CD4-positive, alpha-beta T cell (primary cell): ENCODE measurements around the gene TFF1. TPM values are rescaled to one million over a fixed set of nuclear protein-coding genes. Genes with fewer than 3 reads are reported as not detected.

Experiments used
- ATAC-seq: fragments of 200-7000 bp; cut with Tn5 transposase; one replicate; pipeline ENCODE4 v1.10.0; 2022; ENCODE audit warnings: mild to moderate bottlenecking; ENCODE audit not compliant: poor library complexity
- CTCF ChIA-PET: fragments of 350-600 bp; sonication (Branson Sonifier 250); formaldehyde crosslinking; loops from one replicate; lab custom pipeline; 2021; ENCODE audit warnings: antibody characterized with exemption, inconsistent platforms; lab: Charles Lee
- POLR2A ChIA-PET: fragments of 350-600 bp; sonication (Branson Sonifier 250); formaldehyde crosslinking; loops from one replicate; lab custom pipeline; 2021; ENCODE audit warnings: antibody characterized with exemption, inconsistent platforms; lab: Charles Lee
- DNase-seq, 14 experiments: peaks; one replicate each; pipeline ENCODE4 v3.0.0-alpha.2; 2013 to 2020; ENCODE audit warnings: mixed read lengths in 2 of 14
- H3K27ac ChIP-seq, 2 donors: one replicate each; pipeline versions ENCODE4 v1.5.1 to v1.7.0; 2013; ENCODE audit warnings: low read length in 2 of 2, low read depth in 1 of 2, mild to moderate bottlenecking in 1 of 2
- H3K27me3 ChIP-seq, 2 experiments: 1 replicate in 1 of 2; 2 replicates in 1 of 2; pipeline versions ENCODE4 v1.6.1 to v1.7.0; 2013; ENCODE audit warnings: low read length in 2 of 2, control low read depth in 1 of 2, mild to moderate bottlenecking in 1 of 2, moderate library complexity in 1 of 2; ENCODE audit not compliant: insufficient read depth in 2 of 2, control insufficient read depth in 1 of 2
- H3K36me3 ChIP-seq: one replicate; pipeline ENCODE4 v1.6.1; 2013; ENCODE audit warnings: low read length, control low read depth; ENCODE audit not compliant: insufficient read depth
- H3K4me1 ChIP-seq: one replicate; pipeline ENCODE4 v1.6.1; 2013; ENCODE audit warnings: low read length, control low read depth; ENCODE audit not compliant: insufficient read depth
- H3K4me3 ChIP-seq: one replicate; pipeline ENCODE4 v1.5.1; 2013; ENCODE audit warnings: mild to moderate bottlenecking, low read length, moderate library complexity
- H3K9me3 ChIP-seq, 2 experiments: 1 replicate in 1 of 2; 2 replicates in 1 of 2; pipeline versions ENCODE4 v1.6.1 to v1.7.0; 2013; ENCODE audit warnings: low read length in 2 of 2, mild to moderate bottlenecking in 2 of 2, control low read depth in 1 of 2, moderate library complexity in 1 of 2; ENCODE audit not compliant: control insufficient read depth in 1 of 2, insufficient read depth in 1 of 2
- H3K27ac Mint-ChIP-seq: one replicate; pipeline ENCODE4 v1.8.0; 2020; ENCODE audit warnings: mixed read lengths
- H3K27me3 Mint-ChIP-seq: one replicate; pipeline ENCODE4 v1.8.0; 2021; ENCODE audit warnings: mixed read lengths
- H3K36me3 Mint-ChIP-seq: one replicate; pipeline ENCODE4 v1.8.0; 2021; ENCODE audit warnings: low read depth, mixed read lengths
- H3K4me1 Mint-ChIP-seq: one replicate; pipeline ENCODE4 v1.8.0; 2021; ENCODE audit warnings: low read depth, mixed read lengths
- H3K4me3 Mint-ChIP-seq: one replicate; pipeline ENCODE4 v1.8.0; 2020; ENCODE audit warnings: mild to moderate bottlenecking, mixed read lengths
- H3K9me3 Mint-ChIP-seq: one replicate; pipeline ENCODE4 v1.8.0; 2020; ENCODE audit warnings: mixed read lengths
- CTCF ChIP-seq: fragments of 200-600 bp; IDR thresholded peaks from one replicate; pipeline ENCODE4 v1.8.0; 2022; ENCODE audit warnings: antibody characterized with exemption, mild to moderate bottlenecking
- intact Hi-C, 2 experiments: fragments of 100-400 bp; cut with DNase I in 1 of 2; cut with micrococcal nuclease in 1 of 2; formaldehyde crosslinking; loops; one replicate each; pipeline versions ENCODE4 v1.15.1 to v1.9.0; 2023 to 2025; cut with DNase I, micrococcal nuclease
- total RNA-seq, 174 experiments: library from RNA in 2 of 174; stranded (reverse) in 2 of 174; gene quantifications; one replicate each; pipeline ENCODE4 v1.2.3 and lab custom pipeline; 2021 to 2026

Gene TFF1
- total RNA-seq, 2 experiments from 2014 or later, result not detected

DNA sequence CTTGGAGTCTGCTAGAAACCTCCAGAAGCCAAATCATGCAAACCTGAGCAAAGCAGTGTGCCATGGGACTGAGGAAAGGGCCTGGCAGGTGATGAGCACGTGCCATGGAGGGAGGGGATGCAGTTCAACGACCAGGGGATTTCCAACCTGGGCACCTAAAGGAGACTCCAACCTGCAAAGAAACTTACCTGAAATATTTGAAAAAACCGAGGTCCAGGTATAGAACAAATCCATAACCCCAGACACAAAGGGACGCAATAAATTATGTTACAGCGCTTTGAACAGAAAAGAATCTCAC is 46.2 kb upstream of the TFF1 start:
- H3K9me3 ChIP-seq, result no peaks in the 10 kb centered on the region
- CTCF ChIA-PET, result no interaction called here
- H3K27me3 Mint-ChIP-seq, result no peaks in the 10 kb centered on the region
- TF ChIP-seq CTCF, result no peak
- H3K36me3 Mint-ChIP-seq, result peaks cover 9% of the 10 kb centered on the region
- POLR2A ChIA-PET, result interaction anchor here (1.5 kb wide), 1 partner anchor 14 kb away, joined by 4 read pairs; no protein-coding TSS in a partner anchor
- H3K27me3 ChIP-seq, result no peaks in the 10 kb centered on the region
- peak overlapping the region; percentile 5 to 95 for H3K27ac ChIP-seq
- peaks cover 93% of the 10 kb centered on the region for H3K36me3 ChIP-seq
- peaks cover 66% of the 10 kb centered on the region for H3K4me1 Mint-ChIP-seq
- peaks cover 90% of the 10 kb centered on the region for H3K4me1 ChIP-seq
- intact Hi-C loops, result loop anchor here in 1 of 2 experiments (10.0 kb wide), 1 partner anchor 178 kb away; no protein-coding TSS in a partner anchor
- H3K4me3 Mint-ChIP-seq, result no peak overlapping the region
- no peak overlapping the region for H3K27ac Mint-ChIP-seq
- H3K4me3 ChIP-seq, result no peak overlapping the region
- H3K9me3 Mint-ChIP-seq, result no peaks in the 10 kb centered on the region
- ATAC-seq (no peak), DNase-seq (peak in 1 of 14 experiments; percentile 44)

DNA sequence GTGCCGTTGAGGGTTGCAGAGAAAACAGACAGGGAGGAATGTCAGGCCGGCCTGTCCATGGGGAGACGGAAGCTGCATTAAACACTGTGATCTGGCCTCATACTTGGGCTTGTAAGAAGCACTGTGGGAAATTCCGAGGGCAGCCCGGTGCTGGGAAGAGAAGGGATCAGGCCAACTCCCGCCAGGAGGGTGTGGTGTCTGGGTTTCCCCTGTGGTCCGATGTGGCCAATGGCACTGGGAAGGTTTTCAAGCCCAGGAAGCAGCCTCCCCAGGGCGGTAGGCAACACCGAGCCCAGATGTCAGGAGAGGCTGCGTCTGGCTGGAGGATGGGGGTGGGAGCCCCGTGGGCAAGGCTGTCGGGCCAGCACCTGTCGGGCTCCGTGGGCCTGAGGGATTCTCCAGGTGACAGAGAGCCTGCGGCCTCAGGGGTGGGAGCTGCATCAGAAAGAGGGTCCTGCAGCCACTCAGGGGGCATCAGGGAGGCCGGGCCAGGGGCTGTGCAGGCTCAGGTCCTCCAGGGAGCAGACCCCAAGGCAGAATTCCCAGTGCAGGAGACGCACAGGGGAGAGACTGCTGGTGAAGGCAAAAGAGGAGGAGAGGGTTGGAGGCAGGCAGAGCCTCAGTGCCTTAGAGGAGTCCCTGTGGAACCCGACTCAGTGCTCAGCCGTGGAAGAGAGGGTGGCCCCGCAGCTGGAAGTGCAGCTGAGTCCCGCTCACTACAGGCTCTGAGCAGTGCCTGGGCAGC is 45.7 kb upstream of the TFF1 start:
- CTCF ChIA-PET, result interaction anchor here (0.7 to 1.4 kb wide), 2 partner anchors 12 to 116 kb away, joined by 3 to 4 read pairs; no protein-coding TSS in a partner anchor
- H3K27me3 Mint-ChIP-seq, result no peaks in the 10 kb centered on the region
- ATAC-seq (no peak), DNase-seq (no peak)
- H3K9me3 Mint-ChIP-seq, result no peaks in the 10 kb centered on the region
- no peak overlapping the region for H3K4me3 Mint-ChIP-seq
- H3K36me3 ChIP-seq, result peaks cover 94% of the 10 kb centered on the region
- peaks cover 68% of the 10 kb centered on the region for H3K4me1 Mint-ChIP-seq
- intact Hi-C loops, result loop anchor here in 1 of 2 experiments (10.0 kb wide), 1 partner anchor 177 kb away; no protein-coding TSS in a partner anchor
- H3K4me1 ChIP-seq, result peaks cover 91% of the 10 kb centered on the region
- H3K9me3 ChIP-seq, result no peaks in the 10 kb centered on the region
- peaks cover 15% of the 10 kb centered on the region for H3K36me3 Mint-ChIP-seq
- H3K4me3 ChIP-seq, result no peak overlapping the region
- H3K27ac Mint-ChIP-seq, result no peak overlapping the region
- no peaks in the 10 kb centered on the region for H3K27me3 ChIP-seq
- H3K27ac ChIP-seq, result peak overlapping the region; percentile 5 to 95
- TF ChIP-seq CTCF, result no peak
- POLR2A ChIA-PET, result interaction anchor here (1.5 to 4.3 kb wide), 2 partner anchors 13 to 14 kb away, joined by 4 to 13 read pairs; no protein-coding TSS in a partner anchor

DNA sequence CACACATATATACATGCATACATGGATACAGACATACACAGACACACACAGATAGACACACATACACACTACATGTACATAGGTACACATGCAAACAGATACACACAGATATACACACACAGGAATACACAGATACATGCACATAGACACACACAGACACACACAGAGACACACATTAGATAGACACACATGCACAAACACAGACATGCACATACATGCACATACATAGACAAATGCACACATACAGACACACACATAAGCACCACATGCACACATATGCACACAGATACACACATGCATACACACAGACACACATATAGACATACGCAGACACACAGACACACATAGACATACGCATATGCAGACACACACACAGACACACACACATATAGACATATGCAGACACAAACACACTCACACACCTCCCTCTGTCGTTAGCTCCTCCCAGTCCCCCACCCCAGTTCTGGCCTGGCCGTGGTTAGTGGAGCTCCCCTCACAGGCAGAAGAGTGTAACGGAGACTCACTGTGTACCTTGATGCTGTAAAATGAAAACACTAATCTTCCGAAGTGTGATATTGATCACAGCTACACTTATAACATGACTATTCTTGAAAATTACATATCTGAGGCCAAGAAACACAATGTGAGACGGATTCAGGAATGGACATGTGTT is 45.0 kb upstream of the TFF1 start:
- no peak for ATAC-seq
- POLR2A ChIA-PET, result interaction anchor here (4.3 kb wide), 1 partner anchor 14 kb away, joined by 13 read pairs; no protein-coding TSS in a partner anchor
- peaks cover 92% of the 10 kb centered on the region for H3K36me3 ChIP-seq
- H3K4me3 Mint-ChIP-seq, result no peak overlapping the region
- H3K9me3 Mint-ChIP-seq, result no peaks in the 10 kb centered on the region
- peak in 4 of 14 experiments; percentile 30 to 56 (median 44) for DNase-seq
- TF ChIP-seq CTCF, result no peak
- no peak overlapping the region for H3K27ac Mint-ChIP-seq
- H3K9me3 ChIP-seq, result no peaks in the 10 kb centered on the region
- peaks cover 22% of the 10 kb centered on the region for H3K36me3 Mint-ChIP-seq
- H3K27ac ChIP-seq, result peak overlapping the region in 1 of 2 donors; percentile 5
- peaks cover 91% of the 10 kb centered on the region for H3K4me1 ChIP-seq
- CTCF ChIA-PET, result interaction anchor here (0.7 to 1.4 kb wide), 2 partner anchors 11 to 117 kb away, joined by 3 to 4 read pairs; no protein-coding TSS in a partner anchor
- no peaks in the 10 kb centered on the region for H3K27me3 ChIP-seq
- H3K4me3 ChIP-seq, result no peak overlapping the region
- H3K27me3 Mint-ChIP-seq, result no peaks in the 10 kb centered on the region
- peaks cover 74% of the 10 kb centered on the region for H3K4me1 Mint-ChIP-seq
- intact Hi-C loops, result loop anchor here in 1 of 2 experiments (10.0 kb wide), 1 partner anchor 177 kb away; no protein-coding TSS in a partner anchor
